ENCODE data around the gene EYS.

EYS gene

GRCh38 chr6:63671098-63671754 is 2035.8 kb downstream of the EYS start:
- DNase-seq (ENCODE audit: low spot score): no peak
